Neural progenitor cell (in vitro differentiated cells): ENCODE results near the gene PIGL.

Source experiments
- EZH2 ChIP-seq: fragments of 200-600 bp; sonication (generic); IDR thresholded peaks from 2 replicates; pipeline ENCODE4 v1.6.1; 2017; ENCODE audit warnings: antibody characterized with exemption, mild to moderate bottlenecking, moderate library complexity
- EZH2phosphoT487 ChIP-seq: fragments of 200-600 bp; sonication (generic); IDR thresholded peaks from 2 replicates; pipeline ENCODE4 v1.6.1; 2017; ENCODE audit warnings: antibody characterized with exemption
- TF ChIP-seq, protein P1 (sequence below): fragments of 200-600 bp; sonication (generic); IDR thresholded peaks from 2 replicates; pipeline ENCODE4 v1.5.1; 2017; ENCODE audit warnings: antibody characterized with exemption, mild to moderate bottlenecking

DNA sequence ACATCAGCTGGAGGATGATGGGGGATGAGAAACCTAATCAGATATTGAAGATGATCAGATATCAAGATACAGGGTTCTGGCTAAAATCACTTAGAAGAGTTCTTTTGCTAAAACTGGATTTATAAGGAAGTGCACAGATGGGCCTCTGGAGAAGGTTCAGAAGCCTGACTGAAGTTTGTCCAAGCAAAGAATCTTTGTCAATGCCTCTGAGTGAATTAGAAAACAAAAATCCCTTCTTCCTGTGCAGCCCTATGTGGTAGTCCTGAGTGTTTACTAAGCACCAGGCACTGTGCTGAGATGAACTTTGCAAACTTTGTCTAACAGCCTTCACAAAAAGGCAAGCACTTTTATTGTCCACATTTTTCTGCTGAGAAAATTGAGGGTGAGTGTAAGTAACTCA, 147.6 kb downstream of the PIGL start:
- TF ChIP-seq, protein P1, sequence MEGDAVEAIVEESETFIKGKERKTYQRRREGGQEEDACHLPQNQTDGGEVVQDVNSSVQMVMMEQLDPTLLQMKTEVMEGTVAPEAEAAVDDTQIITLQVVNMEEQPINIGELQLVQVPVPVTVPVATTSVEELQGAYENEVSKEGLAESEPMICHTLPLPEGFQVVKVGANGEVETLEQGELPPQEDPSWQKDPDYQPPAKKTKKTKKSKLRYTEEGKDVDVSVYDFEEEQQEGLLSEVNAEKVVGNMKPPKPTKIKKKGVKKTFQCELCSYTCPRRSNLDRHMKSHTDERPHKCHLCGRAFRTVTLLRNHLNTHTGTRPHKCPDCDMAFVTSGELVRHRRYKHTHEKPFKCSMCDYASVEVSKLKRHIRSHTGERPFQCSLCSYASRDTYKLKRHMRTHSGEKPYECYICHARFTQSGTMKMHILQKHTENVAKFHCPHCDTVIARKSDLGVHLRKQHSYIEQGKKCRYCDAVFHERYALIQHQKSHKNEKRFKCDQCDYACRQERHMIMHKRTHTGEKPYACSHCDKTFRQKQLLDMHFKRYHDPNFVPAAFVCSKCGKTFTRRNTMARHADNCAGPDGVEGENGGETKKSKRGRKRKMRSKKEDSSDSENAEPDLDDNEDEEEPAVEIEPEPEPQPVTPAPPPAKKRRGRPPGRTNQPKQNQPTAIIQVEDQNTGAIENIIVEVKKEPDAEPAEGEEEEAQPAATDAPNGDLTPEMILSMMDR = no peak
- no peak for TF ChIP-seq EZH2
- no peak for TF ChIP-seq EZH2phosphoT487
